ENCODE results near the gene PPM1H.

The PPM1H gene

GRCh38 chr12:62758216-62758615 lies 176.7 kb downstream of the PPM1H start:
- no peak for DNase-seq
- peaks cover 50% of the 10 kb centered on the region for H3K36me3 Mint-ChIP-seq (ENCODE audit: low read depth)
- peaks cover 31% of the 10 kb centered on the region for H3K4me1 Mint-ChIP-seq
- H3K27me3 Mint-ChIP-seq (ENCODE audit: low read depth, poor library complexity), result peaks cover 3% of the 10 kb centered on the region
- H3K9me3 Mint-ChIP-seq, result peaks cover 29% of the 10 kb centered on the region
- no peak overlapping the region for H3K27ac Mint-ChIP-seq
- no peak for TF ChIP-seq CTCF (IDR thresholded peaks at IDR 0.05)
- H3K4me3 Mint-ChIP-seq, result no peak overlapping the region

GRCh38 chr12:62757048-62757447 lies 177.9 kb downstream of the PPM1H start:
- Mint-ChIP-seq H3K9me3 (peaks cover 29% of the 10 kb centered on the region), H3K27me3 (ENCODE audit: low read depth, poor library complexity) (no peaks in the 10 kb centered on the region), H3K36me3 (ENCODE audit: low read depth) (peaks cover 50% of the 10 kb centered on the region), H3K4me3 (no peak overlapping the region), H3K4me1 (peaks cover 31% of the 10 kb centered on the region), H3K27ac (no peak overlapping the region)
- no peak for DNase-seq
- TF ChIP-seq CTCF (IDR thresholded peaks at IDR 0.05), result no peak

GRCh38 chr12:62754706-62755105 lies 180.2 kb downstream of the PPM1H start:
- DNase-seq, result no peak
- H3K4me3 Mint-ChIP-seq, result no peak overlapping the region
- H3K27ac Mint-ChIP-seq, result no peak overlapping the region
- TF ChIP-seq CTCF (IDR thresholded peaks at IDR 0.05), result no peak
- peaks cover 22% of the 10 kb centered on the region for H3K9me3 Mint-ChIP-seq
- H3K36me3 Mint-ChIP-seq (ENCODE audit: low read depth), result peaks cover 43% of the 10 kb centered on the region
- peaks cover 2% of the 10 kb centered on the region for H3K27me3 Mint-ChIP-seq (ENCODE audit: low read depth, poor library complexity)
- H3K4me1 Mint-ChIP-seq, result peaks cover 11% of the 10 kb centered on the region

- H3K4me3 Mint-ChIP-seq, result no peak overlapping the region
- peaks cover 3% of the 10 kb centered on the region for H3K27me3 Mint-ChIP-seq (ENCODE audit: low read depth, poor library complexity)
- no peak overlapping the region for H3K27ac Mint-ChIP-seq
- TF ChIP-seq CTCF (IDR thresholded peaks at IDR 0.05), result no peak
- peaks cover 30% of the 10 kb centered on the region for H3K36me3 Mint-ChIP-seq (ENCODE audit: low read depth)
- H3K4me1 Mint-ChIP-seq, result peaks cover 6% of the 10 kb centered on the region
- DNase-seq, result no peak
- H3K9me3 Mint-ChIP-seq, result peaks cover 4% of the 10 kb centered on the region
These were observed 183.2 kb downstream of the PPM1H start for GRCh38 chr12:62751810-62752155.

- Mint-ChIP-seq H3K27me3 (ENCODE audit: low read depth, poor library complexity) (peaks cover 3% of the 10 kb centered on the region), H3K36me3 (ENCODE audit: low read depth) (peaks cover 24% of the 10 kb centered on the region), H3K9me3 (peaks cover 3% of the 10 kb centered on the region), H3K4me3 (no peak overlapping the region), H3K27ac (no peak overlapping the region), H3K4me1 (peaks cover 6% of the 10 kb centered on the region)
- DNase-seq, result no peak
- no peak for TF ChIP-seq CTCF (IDR thresholded peaks at IDR 0.05)
These were observed 183.8 kb downstream of the PPM1H start for GRCh38 chr12:62750941-62751809.

GRCh38 chr12:62749586-62749985 lies 185.4 kb downstream of the PPM1H start:
- H3K4me3 Mint-ChIP-seq, result no peak overlapping the region
- peaks cover 9% of the 10 kb centered on the region for H3K36me3 Mint-ChIP-seq (ENCODE audit: low read depth)
- H3K4me1 Mint-ChIP-seq, result peaks cover 6% of the 10 kb centered on the region
- H3K9me3 Mint-ChIP-seq, result no peaks in the 10 kb centered on the region
- no peak for TF ChIP-seq CTCF (IDR thresholded peaks at IDR 0.05)
- no peak overlapping the region for H3K27ac Mint-ChIP-seq
- DNase-seq, result no peak
- peaks cover 3% of the 10 kb centered on the region for H3K27me3 Mint-ChIP-seq (ENCODE audit: low read depth, poor library complexity)
